KMS-11 (cell line): Measurements from ENCODE around the gene SVEP1.
"Not testable (repeated sequence)": the region's sequence is repeated elsewhere in the genome, so short reads cannot be mapped to it uniquely, and the experiment has no call there.

Source experiments
- H2AFZ ChIP-seq: fragments of 200-600 bp; sonication (generic); 2 replicates; pipeline ENCODE4 v1.6.1; 2016; ENCODE audit warnings: antibody characterized with exemption, mixed run types, low read depth
- H3K27ac ChIP-seq: fragments of 200-600 bp; sonication (generic); 2 replicates; pipeline ENCODE4 v1.6.1; 2016; ENCODE audit warnings: mild to moderate bottlenecking, mixed run types
- H3K27me3 ChIP-seq: fragments of 200-600 bp; sonication (generic); 2 replicates; pipeline ENCODE4 v1.6.1; 2017; ENCODE audit warnings: mild to moderate bottlenecking, low read depth, mixed run types, moderate library complexity; ENCODE audit not compliant: insufficient read depth
- H3K36me3 ChIP-seq: fragments of 200-600 bp; sonication (generic); 2 replicates; pipeline ENCODE4 v1.6.1; 2017; ENCODE audit warnings: mild to moderate bottlenecking, mixed run types; ENCODE audit not compliant: insufficient read depth
- H3K4me1 ChIP-seq: fragments of 200-600 bp; sonication (generic); 2 replicates; pipeline ENCODE4 v1.6.1; 2016; ENCODE audit warnings: mild to moderate bottlenecking, low read depth, mixed run types; ENCODE audit not compliant: poor library complexity, severe bottlenecking
- H3K4me2 ChIP-seq: fragments of 200-600 bp; sonication (generic); 2 replicates; pipeline ENCODE4 v1.7.0; 2016; ENCODE audit warnings: mild to moderate bottlenecking, mixed run types
- H3K4me3 ChIP-seq: fragments of 200-600 bp; sonication (generic); IDR thresholded peaks from 2 replicates; pipeline ENCODE4 v1.6.1; 2017; ENCODE audit warnings: low read depth, low read length, mixed read lengths; ENCODE audit not compliant: insufficient read depth
- H3K79me2 ChIP-seq: fragments of 200-600 bp; sonication (generic); 2 replicates; pipeline ENCODE4 v1.6.1; 2016; ENCODE audit warnings: low read depth, mixed run types; ENCODE audit not compliant: insufficient read depth
- H3K9ac ChIP-seq: fragments of 200-600 bp; sonication (generic); 2 replicates; pipeline ENCODE4 v1.6.1; 2016; ENCODE audit warnings: mild to moderate bottlenecking, mixed run types
- H4K20me1 ChIP-seq: fragments of 200-600 bp; sonication (generic); 2 replicates; pipeline ENCODE4 v1.6.1; 2016; ENCODE audit warnings: mild to moderate bottlenecking, mixed run types; ENCODE audit not compliant: insufficient read depth
- CTCF ChIP-seq: fragments of 200-600 bp; sonication (generic); conservative IDR thresholded peaks from 2 replicates; pipeline ENCODE4 v1.6.1; 2017; ENCODE audit warnings: low read depth, mild to moderate bottlenecking, antibody characterized with exemption, low read length, moderate library complexity, mixed read lengths

SVEP1 gene

DNA sequence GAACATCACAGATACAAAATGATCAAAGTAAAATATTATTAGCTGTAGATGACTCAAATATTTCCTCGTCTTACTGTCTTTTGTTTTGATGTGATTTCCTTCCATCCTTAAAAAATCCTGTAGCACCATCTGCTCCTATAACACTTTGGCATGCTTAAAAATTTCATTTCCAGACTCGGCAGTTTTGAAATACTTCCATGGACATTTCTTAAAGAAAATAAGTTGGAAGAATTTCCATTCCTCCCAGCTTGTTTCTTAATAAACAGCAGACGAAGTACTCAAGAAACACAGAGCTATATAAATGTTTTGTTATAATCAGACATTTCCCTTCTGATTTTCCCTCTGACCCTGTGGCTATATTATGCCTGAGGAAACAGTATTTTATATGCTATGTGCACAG is 41.2 kb upstream of the SVEP1 start:
- TF ChIP-seq CTCF = no peak
- H2AFZ ChIP-seq = no peak overlapping the region
- H4K20me1 ChIP-seq = no peaks in the 10 kb centered on the region
- no peak overlapping the region for H3K4me2 ChIP-seq
- H3K9ac ChIP-seq = no peak overlapping the region
- H3K27me3 ChIP-seq = no peaks in the 10 kb centered on the region
- H3K27ac ChIP-seq = no peak overlapping the region
- no peak overlapping the region for H3K4me3 ChIP-seq
- H3K4me1 ChIP-seq = peaks cover 4% of the 10 kb centered on the region
- H3K79me2 ChIP-seq = no peaks in the 10 kb centered on the region
- H3K36me3 ChIP-seq = no peaks in the 10 kb centered on the region

GRCh38 chr9:110619831-110620230 is 40.3 kb upstream of the SVEP1 start:
- Histone ChIP-seq H4K20me1 (no peaks in the 10 kb centered on the region), H3K9ac (no peak overlapping the region), H3K27me3 (no peaks in the 10 kb centered on the region), H3K4me2 (no peak overlapping the region), H3K36me3 (no peaks in the 10 kb centered on the region), H3K4me1 (peaks cover 4% of the 10 kb centered on the region), H3K79me2 (no peaks in the 10 kb centered on the region), H2AFZ (no peak overlapping the region), H3K27ac (no peak overlapping the region), H3K4me3 (no peak overlapping the region)
- TF ChIP-seq CTCF = no peak

DNA sequence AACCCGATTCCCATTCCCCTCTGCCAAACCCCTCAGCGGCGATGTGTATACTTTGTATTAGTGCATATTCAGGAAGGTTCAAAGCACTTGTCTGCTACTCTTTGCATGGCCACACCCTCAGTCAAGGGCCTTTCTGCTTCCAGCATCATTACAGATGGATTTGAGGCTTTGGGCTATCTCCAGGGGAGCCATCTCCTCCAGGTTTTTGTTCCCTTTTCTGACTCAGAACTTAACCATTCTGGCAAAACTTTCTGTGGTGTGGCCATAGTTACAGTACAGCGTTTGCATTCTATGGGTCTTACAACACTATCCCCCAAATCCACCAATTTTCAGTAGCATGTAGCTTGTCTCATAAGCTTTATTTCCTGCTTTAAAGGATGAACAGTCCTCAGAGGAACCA is 36.0 kb upstream of the SVEP1 start:
- Histone ChIP-seq H3K27me3 (no peaks in the 10 kb centered on the region), H3K9ac (no peak overlapping the region), H3K36me3 (no peaks in the 10 kb centered on the region), H3K4me1 (no peaks in the 10 kb centered on the region), H3K79me2 (no peaks in the 10 kb centered on the region), H3K4me2 (no peak overlapping the region), H3K4me3 (no peak overlapping the region), H4K20me1 (no peaks in the 10 kb centered on the region), H3K27ac (no peak overlapping the region), H2AFZ (no peak overlapping the region)
- no peak for TF ChIP-seq CTCF

DNA sequence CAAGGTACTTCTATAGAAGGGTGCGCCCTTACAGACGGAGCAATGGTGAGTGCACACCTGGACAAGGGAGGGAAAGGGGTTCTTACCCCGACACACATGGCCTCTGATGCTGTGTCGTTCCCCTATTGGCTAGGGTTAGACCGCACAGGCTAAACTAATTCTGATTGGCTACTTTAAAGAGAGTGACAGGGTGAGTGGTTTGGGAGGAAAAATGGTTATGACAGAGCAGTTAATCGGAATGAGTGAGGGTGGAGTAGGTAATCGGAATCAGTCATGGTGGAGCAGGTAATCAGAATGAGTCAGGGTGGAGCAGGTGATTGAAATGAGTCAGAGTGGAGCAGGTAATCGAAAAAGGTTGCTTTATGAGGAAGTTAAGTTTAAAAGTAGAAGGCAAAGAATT is 35.0 kb upstream of the SVEP1 start:
- H3K36me3 ChIP-seq, H3K4me3 ChIP-seq, H3K9ac ChIP-seq, H3K4me1 ChIP-seq, H3K27me3 ChIP-seq, H3K79me2 ChIP-seq, H4K20me1 ChIP-seq, H2AFZ ChIP-seq, H3K27ac ChIP-seq, H3K4me2 ChIP-seq: not testable (repeated sequence)

DNA sequence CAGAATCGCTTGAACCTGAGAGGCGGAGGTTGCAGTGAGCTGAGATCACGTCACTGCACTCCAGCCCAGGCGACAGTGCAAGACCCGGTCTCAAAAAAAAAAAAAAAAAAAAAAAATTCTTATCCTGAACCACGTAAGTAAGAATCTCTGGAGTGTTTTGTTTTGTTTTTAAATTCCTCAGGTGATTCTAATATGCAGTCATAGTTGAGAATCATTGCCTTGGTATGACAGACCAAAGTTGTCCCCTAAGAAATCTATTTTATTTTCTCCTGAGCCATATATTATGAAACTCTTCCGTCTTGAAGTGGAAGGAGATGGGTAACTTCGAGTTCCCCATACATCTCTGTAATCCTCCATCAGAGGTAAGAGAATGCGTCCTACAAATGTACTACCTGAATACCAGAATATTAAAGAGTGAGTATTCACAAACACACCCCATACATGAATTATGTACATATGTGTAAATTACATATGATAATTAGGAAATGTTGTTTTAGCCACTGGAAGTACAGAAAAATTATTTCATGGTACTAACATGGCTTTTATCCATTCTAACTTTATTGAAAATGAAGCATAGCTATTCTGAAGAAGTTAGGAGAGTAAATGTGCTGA is 26.7 kb upstream of the SVEP1 start:
- H3K79me2 ChIP-seq = no peaks in the 10 kb centered on the region
- H3K27me3 ChIP-seq = no peaks in the 10 kb centered on the region
- no peak for TF ChIP-seq CTCF
- no peaks in the 10 kb centered on the region for H3K4me1 ChIP-seq
- no peak overlapping the region for H3K4me2 ChIP-seq
- H3K4me3 ChIP-seq = no peak overlapping the region
- no peaks in the 10 kb centered on the region for H4K20me1 ChIP-seq
- no peaks in the 10 kb centered on the region for H3K36me3 ChIP-seq
- H2AFZ ChIP-seq = no peak overlapping the region
- no peak overlapping the region for H3K9ac ChIP-seq
- H3K27ac ChIP-seq = no peak overlapping the region
